ENCODE results near the gene IRF8. TPM values are rescaled to one million over a fixed set of nuclear protein-coding genes. Genes with fewer than 3 reads are reported as not detected.
"Not testable (repeated sequence)": the region's sequence is repeated elsewhere in the genome, so short reads cannot be mapped to it uniquely, and the experiment has no call there.

Gene IRF8
- total RNA-seq, 2 donors from 2014 or later: 1.8 to 21.2 TPM

DNA sequence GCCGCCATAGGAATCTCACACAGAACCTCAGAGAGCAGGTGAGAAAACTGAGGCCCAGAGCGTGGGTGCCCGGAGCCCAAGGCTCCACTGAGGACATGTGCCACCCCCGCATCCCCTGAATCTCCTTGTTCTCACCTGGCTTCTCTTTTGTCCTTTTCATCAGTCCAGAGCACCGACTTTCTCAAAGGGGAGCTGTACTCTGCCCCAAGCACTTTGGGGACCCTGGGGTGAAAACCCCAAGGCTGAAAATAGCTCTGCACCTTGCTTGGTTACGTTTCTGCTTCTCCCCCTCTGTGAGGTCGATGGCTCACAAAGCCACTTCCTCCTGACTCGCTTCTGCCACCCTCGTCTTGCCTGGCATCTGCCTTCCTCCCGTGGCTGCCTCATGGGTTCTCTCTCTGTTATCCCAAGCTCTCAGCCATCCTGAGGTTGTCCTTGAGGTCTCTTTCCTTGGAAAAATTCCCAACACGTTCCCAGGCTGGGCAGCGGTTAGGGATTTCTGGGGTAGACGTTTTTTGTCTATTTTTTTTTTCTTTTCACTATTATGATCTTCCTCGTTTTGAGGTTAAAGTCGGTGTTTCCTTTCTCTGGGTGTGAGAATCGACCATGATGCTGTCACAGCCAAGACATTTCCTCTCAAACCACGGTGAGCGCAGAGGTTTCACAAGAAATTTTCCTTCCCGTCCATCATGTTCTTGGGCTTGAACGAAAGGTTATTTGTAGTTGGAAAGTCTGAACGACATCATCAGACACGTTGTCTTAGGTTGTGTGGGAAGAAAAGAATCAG is 37.2 kb downstream of the IRF8 start:
- DNase-seq (ENCODE audit: low spot score): no peak
- H3K27me3 ChIP-seq (replicated peaks; ENCODE audit: insufficient read depth): peaks cover 5% of the 10 kb centered on the region
- H3K4me3 ChIP-seq: no peak overlapping the region
- TF ChIP-seq, protein P1, sequence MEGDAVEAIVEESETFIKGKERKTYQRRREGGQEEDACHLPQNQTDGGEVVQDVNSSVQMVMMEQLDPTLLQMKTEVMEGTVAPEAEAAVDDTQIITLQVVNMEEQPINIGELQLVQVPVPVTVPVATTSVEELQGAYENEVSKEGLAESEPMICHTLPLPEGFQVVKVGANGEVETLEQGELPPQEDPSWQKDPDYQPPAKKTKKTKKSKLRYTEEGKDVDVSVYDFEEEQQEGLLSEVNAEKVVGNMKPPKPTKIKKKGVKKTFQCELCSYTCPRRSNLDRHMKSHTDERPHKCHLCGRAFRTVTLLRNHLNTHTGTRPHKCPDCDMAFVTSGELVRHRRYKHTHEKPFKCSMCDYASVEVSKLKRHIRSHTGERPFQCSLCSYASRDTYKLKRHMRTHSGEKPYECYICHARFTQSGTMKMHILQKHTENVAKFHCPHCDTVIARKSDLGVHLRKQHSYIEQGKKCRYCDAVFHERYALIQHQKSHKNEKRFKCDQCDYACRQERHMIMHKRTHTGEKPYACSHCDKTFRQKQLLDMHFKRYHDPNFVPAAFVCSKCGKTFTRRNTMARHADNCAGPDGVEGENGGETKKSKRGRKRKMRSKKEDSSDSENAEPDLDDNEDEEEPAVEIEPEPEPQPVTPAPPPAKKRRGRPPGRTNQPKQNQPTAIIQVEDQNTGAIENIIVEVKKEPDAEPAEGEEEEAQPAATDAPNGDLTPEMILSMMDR (IDR thresholded peaks at IDR 0.05): no peak
- TF ChIP-seq POLR2A (IDR thresholded peaks at IDR 0.05) (no peak), POLR2AphosphoS5 (IDR thresholded peaks at IDR 0.05) (no peak)
- 67% methylated on average over 22 of the region's 22 CpGs for WGBS
- no peaks in the 10 kb centered on the region for H3K4me1 ChIP-seq (replicated peaks)
- H3K36me3 ChIP-seq: no peaks in the 10 kb centered on the region
- H3K27ac ChIP-seq: no peak overlapping the region
- intact Hi-C loops (cut with DNase I): no loop called here
- no peaks in the 10 kb centered on the region for H3K9me3 ChIP-seq

DNA sequence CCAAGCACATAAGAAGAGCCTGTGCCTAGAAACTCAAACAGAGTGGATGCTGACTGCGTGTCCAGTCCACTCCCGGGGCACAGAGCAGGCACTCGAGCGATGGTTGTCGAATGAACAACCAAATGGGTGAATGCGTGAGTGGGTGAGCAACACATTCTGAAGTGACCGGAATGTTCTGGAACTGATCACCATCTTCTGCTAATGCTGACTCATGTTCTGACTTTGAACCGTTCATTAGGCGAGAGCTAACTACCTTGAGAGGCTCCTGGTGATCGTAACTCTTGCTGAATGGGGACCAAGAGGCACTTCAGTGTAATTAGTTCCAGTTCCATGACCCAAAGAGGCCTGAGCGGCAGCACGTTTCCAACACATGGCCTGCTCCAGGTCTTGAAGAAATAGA is 37.9 kb downstream of the IRF8 start:
- DNase-seq (ENCODE audit: low spot score): no peak
- no peak overlapping the region for H3K27ac ChIP-seq
- 81% methylated on average over 12 of the region's 12 CpGs for WGBS
- TF ChIP-seq POLR2AphosphoS5 (IDR thresholded peaks at IDR 0.05) (no peak), POLR2A (IDR thresholded peaks at IDR 0.05) (no peak)
- TF ChIP-seq, protein P1 (IDR thresholded peaks at IDR 0.05): no peak
- no peaks in the 10 kb centered on the region for H3K4me1 ChIP-seq (replicated peaks)
- intact Hi-C loops (cut with DNase I): no loop called here
- no peaks in the 10 kb centered on the region for H3K36me3 ChIP-seq
- no peak overlapping the region for H3K4me3 ChIP-seq
- peaks cover 5% of the 10 kb centered on the region for H3K27me3 ChIP-seq (replicated peaks; ENCODE audit: insufficient read depth)
- H3K9me3 ChIP-seq: no peaks in the 10 kb centered on the region

DNA sequence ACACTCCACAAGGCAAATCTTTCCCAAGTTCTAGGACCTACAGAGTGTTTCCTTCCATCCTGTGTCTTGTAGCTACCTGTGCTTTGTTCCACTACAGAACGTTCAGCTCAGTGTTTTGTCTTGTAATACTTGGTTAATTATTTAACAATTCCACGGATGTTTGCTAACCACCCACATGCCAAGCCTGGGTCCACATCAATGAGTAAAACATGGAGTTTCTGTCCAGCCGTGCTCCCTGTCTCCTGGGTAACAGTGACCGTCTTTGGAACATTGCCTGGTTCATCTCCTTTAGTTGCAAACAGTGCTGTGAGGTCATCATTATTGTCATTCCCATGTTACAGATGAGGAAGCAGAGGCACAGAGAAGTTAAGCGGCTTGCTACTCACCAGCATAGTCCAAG is 41.3 kb downstream of the IRF8 start:
- no peak for TF ChIP-seq POLR2AphosphoS5 (IDR thresholded peaks at IDR 0.05)
- TF ChIP-seq, protein P1 (IDR thresholded peaks at IDR 0.05): no peak
- no peak for TF ChIP-seq POLR2A (IDR thresholded peaks at IDR 0.05)
- H3K9me3 ChIP-seq: no peaks in the 10 kb centered on the region
- DNase-seq (ENCODE audit: low spot score): no peak
- H3K4me3 ChIP-seq: no peak overlapping the region
- no peaks in the 10 kb centered on the region for H3K27me3 ChIP-seq (replicated peaks; ENCODE audit: insufficient read depth)
- no peak overlapping the region for H3K27ac ChIP-seq
- H3K36me3 ChIP-seq: no peaks in the 10 kb centered on the region
- 50% methylated on average over 5 of the region's 5 CpGs for WGBS
- H3K4me1 ChIP-seq (replicated peaks): no peaks in the 10 kb centered on the region
- intact Hi-C loops (cut with DNase I): no loop called here

DNA sequence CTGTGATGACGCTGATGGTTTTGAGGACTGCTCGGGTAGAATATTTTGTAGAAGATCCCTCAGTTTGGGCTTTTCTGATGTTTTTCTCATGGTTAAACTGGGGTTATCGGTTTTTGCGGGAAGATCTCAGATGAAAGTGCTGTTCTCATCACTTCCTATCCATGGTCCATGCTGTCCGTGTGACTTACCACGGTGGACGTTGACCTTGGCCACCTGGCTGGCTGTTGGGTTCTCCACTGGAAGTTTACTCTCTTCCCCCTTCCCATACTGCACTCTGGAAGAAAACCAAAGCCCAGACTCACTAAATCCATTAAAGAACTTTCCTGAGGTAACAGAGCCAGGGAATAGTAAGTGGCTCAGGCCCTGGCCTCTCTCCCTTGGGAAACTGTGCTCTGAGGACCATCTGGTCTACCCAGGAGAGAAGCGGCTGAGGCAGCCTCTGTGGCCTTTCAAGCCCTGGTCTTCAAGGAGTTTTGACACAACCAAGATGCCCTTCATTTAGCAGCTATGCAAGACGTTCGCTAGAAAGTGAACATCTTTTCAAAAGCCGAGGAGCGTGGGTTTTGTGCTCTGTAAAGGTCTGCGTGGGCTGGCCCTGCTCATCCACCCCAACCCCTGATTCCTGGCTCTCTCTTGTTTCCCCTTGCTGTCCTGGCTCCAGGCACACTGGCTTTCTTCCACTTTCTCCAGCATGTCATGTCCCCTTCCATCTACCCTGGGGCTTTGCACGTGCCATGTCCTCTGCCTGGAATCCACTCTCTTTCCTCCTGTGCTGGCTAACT is 43.1 kb downstream of the IRF8 start:
- intact Hi-C loops (cut with DNase I): no loop called here
- H3K27me3 ChIP-seq (replicated peaks; ENCODE audit: insufficient read depth): no peaks in the 10 kb centered on the region
- 71% methylated on average over 14 of the region's 14 CpGs for WGBS
- no peaks in the 10 kb centered on the region for H3K4me1 ChIP-seq (replicated peaks)
- H3K4me3 ChIP-seq: no peak overlapping the region
- H3K9me3 ChIP-seq: no peaks in the 10 kb centered on the region
- no peak for TF ChIP-seq POLR2A (IDR thresholded peaks at IDR 0.05)
- no peak for DNase-seq (ENCODE audit: low spot score)
- no peak overlapping the region for H3K27ac ChIP-seq
- H3K36me3 ChIP-seq: no peaks in the 10 kb centered on the region

DNA sequence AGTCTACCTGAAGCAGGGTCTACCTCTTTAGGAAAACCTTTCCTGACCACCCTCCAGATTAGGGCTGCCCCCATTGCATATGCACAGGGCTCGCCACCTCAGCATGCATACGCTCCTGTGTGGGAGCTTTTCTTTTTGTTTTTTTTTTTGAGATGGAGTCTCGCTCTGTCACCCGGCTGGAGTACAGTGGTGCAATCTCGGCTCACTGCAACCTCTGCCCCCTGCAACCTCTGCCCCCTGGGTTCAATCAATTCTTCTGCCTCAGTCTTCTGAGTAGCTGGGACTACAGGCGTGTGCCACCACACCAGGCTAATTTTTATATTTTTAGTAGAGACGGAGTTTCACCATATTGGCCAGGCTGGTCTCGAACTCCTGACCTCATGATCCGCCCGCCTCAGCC is 43.7 kb downstream of the IRF8 start:
- 95% methylated on average over 10 of the region's 10 CpGs for WGBS
- H3K4me1 ChIP-seq (replicated peaks); H3K27ac ChIP-seq; H3K4me3 ChIP-seq; H3K36me3 ChIP-seq; H3K9me3 ChIP-seq; H3K27me3 ChIP-seq (replicated peaks; ENCODE audit: insufficient read depth); intact Hi-C loops (cut with DNase I); DNase-seq (ENCODE audit: low spot score): not testable (repeated sequence)
